Measurements from ENCODE around the gene POTEM.
"Not testable (repeated sequence)": the region's sequence is repeated elsewhere in the genome, so short reads cannot be mapped to it uniquely, and the experiment has no call there.

The POTEM gene

GRCh38 chr14:18967134-18967533 lies at the start of gene POTEM:
POTEM (plus strand) TSS chr14:18967434; CDS start chr14:18967486, 52 bp downstream.
- DNase-seq (ENCODE audit: low read depth in 2 of 2) = not testable (repeated sequence)

GRCh38 chr14:18918345-18918744 lies 48.9 kb upstream of the POTEM start:
- DNase-seq (ENCODE audit: low read depth in 2 of 2) = not testable (repeated sequence)

DNA sequence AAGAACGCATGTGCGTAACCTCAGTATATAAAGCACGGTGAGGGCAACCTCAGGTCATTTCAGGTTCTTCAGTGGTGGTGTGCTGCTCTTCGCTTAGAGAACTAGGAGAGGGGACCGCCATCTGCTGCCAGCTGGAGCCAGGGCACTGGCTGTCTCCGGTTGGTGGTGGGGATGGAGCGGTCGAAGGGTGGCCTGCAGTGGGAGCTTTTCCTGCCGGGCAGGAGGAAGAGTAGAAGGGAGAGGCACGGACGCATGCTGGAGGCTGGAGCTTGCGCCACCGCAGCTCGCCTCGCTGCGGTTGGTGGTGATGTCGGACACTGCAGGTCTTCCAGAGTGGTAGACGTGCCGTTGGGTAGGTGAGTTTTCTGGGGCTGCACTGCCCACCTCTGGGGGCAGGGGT lies 47.2 kb upstream of the POTEM start:
- DNase-seq (ENCODE audit: low read depth in 2 of 2) = not testable (repeated sequence)

DNA sequence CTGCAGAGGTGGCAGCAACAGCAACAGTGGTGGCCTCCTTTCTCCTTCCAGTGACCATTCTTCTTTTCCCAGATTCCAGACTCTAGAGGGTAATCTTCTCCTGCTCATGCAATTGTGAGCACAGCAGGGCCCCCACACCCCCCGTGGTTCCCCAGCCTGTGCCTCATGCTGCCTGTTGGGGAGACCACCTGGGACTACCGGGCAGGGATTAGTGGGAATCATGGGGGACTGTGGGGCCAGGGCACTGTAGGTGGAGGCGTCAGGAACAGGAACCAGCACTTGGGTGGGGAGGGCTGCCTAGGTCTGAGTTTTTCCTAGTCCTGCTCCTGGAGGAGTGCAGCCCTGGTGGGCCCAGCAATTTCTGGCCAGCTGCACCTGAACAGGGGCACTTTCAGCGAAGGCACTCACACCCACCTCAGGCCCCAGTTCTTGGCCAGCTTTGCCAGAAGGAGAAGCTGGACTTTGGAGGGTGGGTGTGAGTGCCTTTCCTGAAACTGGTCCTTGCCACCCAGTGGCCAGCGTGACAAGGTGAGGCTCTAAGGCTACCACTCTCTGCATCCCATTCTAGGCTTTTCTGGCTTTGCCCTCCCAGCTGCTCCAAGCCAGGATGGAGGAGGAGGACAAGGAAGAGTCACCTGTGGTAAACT lies 46.1 kb upstream of the POTEM start:
- not testable (repeated sequence) for DNase-seq (ENCODE audit: low read depth in 2 of 2)

DNA sequence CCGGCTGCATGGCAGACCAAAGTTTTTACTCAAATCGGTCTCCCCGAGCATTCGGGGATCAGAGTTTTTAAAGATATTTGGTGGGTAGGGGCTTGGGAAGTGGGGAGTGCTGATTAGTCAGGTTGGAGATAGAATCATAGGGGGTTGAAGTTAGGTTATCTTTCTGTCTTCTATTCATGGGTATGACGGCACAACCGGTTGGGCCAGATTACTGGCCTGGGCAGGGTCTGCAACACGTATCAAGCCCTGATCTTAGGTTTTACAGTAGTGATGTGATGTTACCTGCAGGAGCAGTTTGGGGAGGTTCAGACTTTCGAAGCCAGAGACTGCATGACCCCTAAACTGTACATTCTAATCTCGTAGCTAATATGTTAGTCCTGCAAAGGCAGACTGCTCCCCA lies 30.4 kb upstream of the POTEM start:
- DNase-seq (ENCODE audit: low read depth in 2 of 2) = not testable (repeated sequence)

DNA sequence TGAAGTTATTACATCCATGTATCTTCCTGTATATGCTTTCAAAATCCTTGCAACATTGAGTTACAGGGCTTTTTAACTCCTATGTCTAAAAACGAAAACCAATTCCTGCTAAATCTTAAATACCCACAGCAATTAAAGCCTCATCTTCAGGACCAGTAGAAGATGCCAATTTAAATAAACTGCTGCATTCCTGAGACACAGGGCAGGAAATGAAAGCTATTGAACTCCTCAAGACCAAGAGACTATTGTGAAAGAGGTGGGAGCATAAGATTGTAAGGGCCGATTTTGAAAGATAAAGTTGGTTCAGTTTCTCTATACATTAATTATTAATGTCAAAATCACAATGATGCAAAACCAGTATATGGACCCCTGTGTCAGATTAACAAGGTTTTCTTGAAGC lies 28.5 kb upstream of the POTEM start:
- not testable (repeated sequence) for DNase-seq (ENCODE audit: low read depth in 2 of 2)

DNA sequence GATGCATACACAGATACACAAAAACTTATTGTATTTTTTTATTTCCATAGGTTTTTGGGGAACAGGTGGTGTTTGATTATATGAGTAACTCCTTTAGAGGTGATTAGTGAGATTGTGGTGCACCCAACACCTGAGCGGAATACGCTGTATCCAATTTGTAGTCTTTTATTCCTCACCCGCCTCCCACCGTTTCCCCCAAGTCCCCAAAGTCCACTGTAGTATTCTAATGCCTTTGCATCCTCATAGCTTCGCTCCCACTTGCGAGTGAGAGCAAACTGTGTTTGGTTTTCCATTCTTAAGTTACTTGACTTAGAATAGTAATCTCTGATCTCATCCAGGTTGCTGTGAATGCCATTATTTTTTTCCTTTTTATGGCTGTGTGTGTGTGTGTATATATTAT lies 17.3 kb upstream of the POTEM start:
- DNase-seq (ENCODE audit: low read depth in 2 of 2) = not testable (repeated sequence)

DNA sequence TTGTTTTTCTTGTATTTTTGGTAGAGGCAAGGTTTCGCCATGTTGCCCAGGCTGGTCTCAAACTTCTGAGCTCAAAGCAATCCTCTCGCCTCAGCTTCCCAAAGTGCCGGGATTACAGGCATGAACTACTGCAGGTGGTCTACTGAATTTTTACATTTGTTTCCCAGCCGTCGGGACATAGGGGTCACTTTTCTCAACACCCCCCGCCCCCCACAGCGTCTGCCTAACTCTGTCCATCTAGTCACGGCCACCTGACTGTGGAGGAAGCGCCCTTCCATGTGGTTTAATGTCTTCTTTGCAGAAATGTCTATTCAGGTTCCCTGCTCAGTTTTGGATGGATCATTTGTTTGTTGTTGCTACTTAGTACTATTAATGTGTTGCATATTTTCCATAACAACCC lies 14.1 kb upstream of the POTEM start:
- DNase-seq (ENCODE audit: low read depth in 2 of 2) = not testable (repeated sequence)

- not testable (repeated sequence) for DNase-seq (ENCODE audit: low read depth in 2 of 2)
Observed at GRCh38 chr14:18955816-18956215, 11.4 kb upstream of the POTEM start.

- not testable (repeated sequence) for DNase-seq (ENCODE audit: low read depth in 2 of 2)
Observed at GRCh38 chr14:18961576-18961975, 5.7 kb upstream of the POTEM start.

- not testable (repeated sequence) for DNase-seq (ENCODE audit: low read depth in 2 of 2)
Observed at GRCh38 chr14:18962143-18962542, 5.1 kb upstream of the POTEM start.

DNA sequence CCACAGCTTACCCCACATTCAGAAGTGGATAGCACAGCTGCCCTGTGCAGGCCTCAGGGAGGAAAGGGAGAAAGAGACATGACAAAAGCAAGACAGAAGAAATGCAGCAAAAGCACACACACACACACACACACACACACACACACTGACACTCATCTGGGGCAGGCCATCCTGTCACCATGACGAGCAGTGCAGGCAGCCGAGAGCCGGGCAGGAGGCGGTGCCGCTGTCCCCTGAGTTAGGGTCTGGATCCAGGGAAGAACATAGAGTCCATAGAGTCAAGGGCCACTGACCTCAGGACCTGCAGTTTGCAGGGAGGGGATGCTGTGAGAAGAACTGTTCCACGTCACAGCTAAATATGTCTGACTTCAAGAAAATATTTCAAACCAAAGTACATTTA lies 4.0 kb upstream of the POTEM start:
- DNase-seq (ENCODE audit: low read depth in 2 of 2) = not testable (repeated sequence)

DNA sequence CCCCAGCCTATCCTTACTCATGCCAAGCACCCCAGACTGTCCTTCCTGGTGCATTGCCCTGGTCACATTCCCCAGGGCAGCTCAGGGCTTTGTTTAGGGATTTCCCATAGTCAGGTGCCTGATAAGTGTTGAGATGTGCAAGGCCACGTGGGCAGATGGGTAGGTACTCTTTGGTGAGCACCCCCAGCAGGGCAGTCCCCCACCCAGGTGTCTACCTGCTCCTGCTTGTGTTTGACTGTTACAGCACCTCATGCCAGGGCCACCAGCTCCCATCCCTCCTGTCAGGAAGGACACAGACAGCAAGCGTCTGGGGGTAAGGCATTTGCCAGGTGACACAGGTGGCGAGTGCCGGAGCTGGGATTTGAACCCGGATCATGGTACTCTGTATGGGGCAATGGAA lies 2.4 kb upstream of the POTEM start:
- not testable (repeated sequence) for DNase-seq (ENCODE audit: low read depth in 2 of 2)

GRCh38 chr14:19002566-19002965 lies 35.3 kb downstream of the POTEM start:
- DNase-seq (ENCODE audit: low read depth in 2 of 2) = not testable (repeated sequence)

- not testable (repeated sequence) for DNase-seq (ENCODE audit: low read depth in 2 of 2)
Observed at GRCh38 chr14:19006490-19006889, 39.3 kb downstream of the POTEM start.

GRCh38 chr14:19007678-19008077 lies 40.4 kb downstream of the POTEM start:
- DNase-seq (ENCODE audit: low read depth in 2 of 2) = not testable (repeated sequence)

DNA sequence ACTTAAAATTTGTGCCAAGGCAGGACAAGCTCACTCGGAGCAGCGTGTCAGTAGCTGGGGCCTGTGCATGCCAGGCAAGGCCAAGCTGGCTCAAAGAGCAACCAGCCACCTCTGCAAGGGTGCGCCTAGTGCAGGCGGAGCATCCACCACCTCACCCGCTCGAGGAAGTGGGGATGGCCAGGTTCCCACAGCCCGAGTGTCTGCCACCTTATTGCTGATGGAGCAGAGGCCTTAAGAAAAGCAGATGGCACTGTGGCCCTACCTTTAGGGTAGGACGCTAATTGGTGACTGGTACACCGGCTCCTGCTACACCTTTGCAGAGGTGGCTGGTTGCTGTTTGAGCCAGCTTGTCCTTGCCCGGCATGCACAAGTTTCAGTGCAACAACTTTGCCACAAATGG lies 43.8 kb downstream of the POTEM start:
- DNase-seq (ENCODE audit: low read depth in 2 of 2) = not testable (repeated sequence)

DNA sequence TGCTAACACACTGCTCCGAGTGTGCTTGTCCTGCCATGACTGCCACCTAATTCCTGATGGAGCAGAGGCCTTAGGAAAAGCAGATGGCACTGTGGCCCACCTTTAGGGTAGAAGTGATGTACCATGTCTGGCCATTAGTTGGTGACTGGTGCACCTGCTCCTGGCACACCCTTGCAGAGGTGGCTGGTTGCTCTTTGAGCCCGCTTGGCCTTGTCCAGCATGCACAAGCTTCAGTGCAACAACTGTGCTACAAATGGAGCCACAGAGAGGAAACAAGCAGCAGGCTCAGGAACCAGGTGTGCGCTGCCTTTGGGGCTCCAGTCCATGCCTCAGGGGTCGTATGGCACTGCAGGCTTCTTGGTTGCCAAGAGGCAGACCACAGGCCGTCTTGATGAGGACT lies 44.5 kb downstream of the POTEM start:
- DNase-seq (ENCODE audit: low read depth in 2 of 2) = not testable (repeated sequence)

- not testable (repeated sequence) for DNase-seq (ENCODE audit: low read depth in 2 of 2)
Observed at GRCh38 chr14:19015185-19015584, 48.0 kb downstream of the POTEM start.

GRCh38 chr14:19025080-19025589 lies 57.9 kb downstream of the POTEM start:
- DNase-seq (ENCODE audit: low read depth in 2 of 2) = not testable (repeated sequence)

- not testable (repeated sequence) for DNase-seq (ENCODE audit: low read depth in 2 of 2)
Observed at GRCh38 chr14:19026649-19027351, 59.6 kb downstream of the POTEM start.

- DNase-seq (ENCODE audit: low read depth in 2 of 2) = not testable (repeated sequence)
Observed at GRCh38 chr14:19027895-19028294, 60.7 kb downstream of the POTEM start.

- not testable (repeated sequence) for DNase-seq (ENCODE audit: low read depth in 2 of 2)
Observed at GRCh38 chr14:19036811-19037382, 69.7 kb downstream of the POTEM start.
